Hepatocyte (in vitro differentiated cells): ENCODE data around the gene OAS1. TPM values are rescaled to one million over a fixed set of nuclear protein-coding genes. Genes with fewer than 3 reads are reported as not detected.

ENCODE experiments used
- DNase-seq: peaks from one replicate; pipeline ENCODE4 v3.0.0-alpha.2; 2016; ENCODE audit warnings: low spot score
- H2AFZ ChIP-seq: fragments of 200-600 bp; sonication (generic); 2 replicates; pipeline ENCODE4 v1.6.0; 2016; ENCODE audit warnings: antibody characterized with exemption, mild to moderate bottlenecking
- H3K27ac ChIP-seq: fragments of 200-600 bp; sonication (generic); 2 replicates; pipeline ENCODE4 v1.5.1; 2016; ENCODE audit warnings: mild to moderate bottlenecking
- H3K27me3 ChIP-seq: fragments of 200-600 bp; sonication (generic); 2 replicates; pipeline ENCODE4 v1.6.1; 2016
- H3K36me3 ChIP-seq: fragments of 200-600 bp; sonication (generic); replicated peaks from 2 replicates; pipeline ENCODE4 v1.5.1; 2016; ENCODE audit warnings: low read depth; ENCODE audit not compliant: insufficient read depth
- H3K4me1 ChIP-seq: fragments of 200-600 bp; sonication (generic); 2 replicates; pipeline ENCODE4 v1.5.1; 2016; ENCODE audit warnings: mild to moderate bottlenecking, moderate library complexity; ENCODE audit not compliant: insufficient read depth
- H3K4me2 ChIP-seq: fragments of 200-600 bp; sonication (generic); 2 replicates; pipeline ENCODE4 v1.6.0; 2016
- H3K4me3 ChIP-seq: fragments of 200-600 bp; sonication (generic); 2 replicates; pipeline ENCODE4 v1.5.1; 2016; ENCODE audit warnings: mild to moderate bottlenecking
- H3K79me2 ChIP-seq: fragments of 200-600 bp; sonication (generic); 2 replicates; pipeline ENCODE4 v1.6.0; 2017; ENCODE audit warnings: mild to moderate bottlenecking
- H3K9me2 ChIP-seq: fragments of 200-600 bp; sonication (generic); replicated peaks from 2 replicates; pipeline ENCODE4 v1.6.0; 2017; ENCODE audit warnings: mild to moderate bottlenecking; ENCODE audit not compliant: insufficient read depth
- H3K9me3 ChIP-seq: fragments of 200-600 bp; sonication (generic); 2 replicates; pipeline ENCODE4 v1.5.1; 2016; ENCODE audit warnings: low read depth, mild to moderate bottlenecking
- H4K20me1 ChIP-seq: fragments of 200-600 bp; sonication (generic); 2 replicates; pipeline ENCODE4 v1.6.0; 2016; ENCODE audit warnings: mild to moderate bottlenecking; ENCODE audit not compliant: insufficient read depth, poor library complexity, severe bottlenecking
- EZH2 ChIP-seq: fragments of 200-600 bp; sonication (generic); IDR thresholded peaks from 2 replicates; pipeline ENCODE4 v1.6.1; 2016; ENCODE audit warnings: antibody characterized with exemption, mild to moderate bottlenecking, borderline replicate concordance
- EZH2phosphoT487 ChIP-seq: fragments of 200-600 bp; sonication (generic); IDR thresholded peaks from one replicate; pipeline ENCODE4 v1.6.1; 2018; ENCODE audit warnings: antibody characterized with exemption, mild to moderate bottlenecking, low read depth, moderate library complexity; ENCODE audit not compliant: unreplicated experiment, severe bottlenecking
- WGBS: methylation state at CpG from one replicate; pipeline ENCODE4 v1.1.6; 2016; ENCODE audit warnings: low lambda C conversion rate; ENCODE audit errors: missing lambda C conversion rate; 5-methylcytosine and 5-hydroxymethylcytosine counted together
- polyA plus RNA-seq: library from polyadenylated mRNA; unstranded; fragments of >200 nt; fragmentation: Nextera tagmentation; extraction: Ambion mirVana; gene quantifications from 2 replicates; pipeline ENCODE4 v1.2.1, GENCODE V29; 2016
- total RNA-seq: library from RNA; depleted of rRNA; stranded (reverse); fragments of >200 nt; gene quantifications from 2 replicates; pipeline ENCODE4 v1.2.3, GENCODE V29; 2014
- TF ChIP-seq, protein P1 (sequence below): fragments of 200-600 bp; sonication (generic); IDR thresholded peaks from 2 replicates; pipeline ENCODE4 v1.5.1; 2016; ENCODE audit warnings: antibody characterized with exemption, mild to moderate bottlenecking; ENCODE audit not compliant: poor library complexity

Gene OAS1
- total and polyA plus RNA-seq, 2 experiments from 2014 or later, result 18.6 to 25.0 TPM

GRCh38 chr12:112939761-112940381 lies 33.1 kb downstream of the OAS1 start:
- Histone ChIP-seq H3K27ac (no peak overlapping the region), H3K4me3 (no peak overlapping the region), H2AFZ (no peak overlapping the region), H3K36me3 (no peaks in the 10 kb centered on the region), H3K79me2 (no peaks in the 10 kb centered on the region), H3K4me2 (peak overlapping the region; percentile 92), H3K4me1 (no peaks in the 10 kb centered on the region), H4K20me1 (no peaks in the 10 kb centered on the region), H3K9me3 (no peaks in the 10 kb centered on the region), H3K27me3 (no peaks in the 10 kb centered on the region), H3K9me2 (no peaks in the 10 kb centered on the region)
- WGBS, result 67% methylated on average over 7 of the region's 7 CpGs
- no peak for DNase-seq
- TF ChIP-seq, protein P1, sequence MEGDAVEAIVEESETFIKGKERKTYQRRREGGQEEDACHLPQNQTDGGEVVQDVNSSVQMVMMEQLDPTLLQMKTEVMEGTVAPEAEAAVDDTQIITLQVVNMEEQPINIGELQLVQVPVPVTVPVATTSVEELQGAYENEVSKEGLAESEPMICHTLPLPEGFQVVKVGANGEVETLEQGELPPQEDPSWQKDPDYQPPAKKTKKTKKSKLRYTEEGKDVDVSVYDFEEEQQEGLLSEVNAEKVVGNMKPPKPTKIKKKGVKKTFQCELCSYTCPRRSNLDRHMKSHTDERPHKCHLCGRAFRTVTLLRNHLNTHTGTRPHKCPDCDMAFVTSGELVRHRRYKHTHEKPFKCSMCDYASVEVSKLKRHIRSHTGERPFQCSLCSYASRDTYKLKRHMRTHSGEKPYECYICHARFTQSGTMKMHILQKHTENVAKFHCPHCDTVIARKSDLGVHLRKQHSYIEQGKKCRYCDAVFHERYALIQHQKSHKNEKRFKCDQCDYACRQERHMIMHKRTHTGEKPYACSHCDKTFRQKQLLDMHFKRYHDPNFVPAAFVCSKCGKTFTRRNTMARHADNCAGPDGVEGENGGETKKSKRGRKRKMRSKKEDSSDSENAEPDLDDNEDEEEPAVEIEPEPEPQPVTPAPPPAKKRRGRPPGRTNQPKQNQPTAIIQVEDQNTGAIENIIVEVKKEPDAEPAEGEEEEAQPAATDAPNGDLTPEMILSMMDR, result no peak
- no peak for TF ChIP-seq EZH2
- TF ChIP-seq EZH2phosphoT487, result no peak

GRCh38 chr12:112941528-112942335 lies 35.0 kb downstream of the OAS1 start:
- Histone ChIP-seq H3K36me3 (no peaks in the 10 kb centered on the region), H3K9me3 (no peaks in the 10 kb centered on the region), H3K4me2 (no peak overlapping the region), H3K9me2 (no peaks in the 10 kb centered on the region), H3K4me3 (no peak overlapping the region), H3K4me1 (no peaks in the 10 kb centered on the region), H3K27me3 (no peaks in the 10 kb centered on the region), H3K27ac (no peak overlapping the region), H3K79me2 (no peaks in the 10 kb centered on the region), H4K20me1 (no peaks in the 10 kb centered on the region), H2AFZ (no peak overlapping the region)
- TF ChIP-seq, protein P1, result no peak
- no peak for TF ChIP-seq EZH2phosphoT487
- TF ChIP-seq EZH2, result no peak
- DNase-seq, result no peak
- 90% methylated on average over 16 of the region's 16 CpGs for WGBS

- H3K9me3 ChIP-seq, result no peaks in the 10 kb centered on the region
- H3K4me1 ChIP-seq, result no peaks in the 10 kb centered on the region
- no peak overlapping the region for H3K4me3 ChIP-seq
- no peak for DNase-seq
- no peaks in the 10 kb centered on the region for H3K9me2 ChIP-seq
- 95% methylated on average over 1 of the region's 1 CpG for WGBS
- H2AFZ ChIP-seq, result no peak overlapping the region
- TF ChIP-seq EZH2phosphoT487, result no peak
- TF ChIP-seq, protein P1, result no peak
- H3K4me2 ChIP-seq, result no peak overlapping the region
- no peaks in the 10 kb centered on the region for H3K79me2 ChIP-seq
- no peaks in the 10 kb centered on the region for H3K36me3 ChIP-seq
- no peaks in the 10 kb centered on the region for H4K20me1 ChIP-seq
- H3K27ac ChIP-seq, result no peak overlapping the region
- no peaks in the 10 kb centered on the region for H3K27me3 ChIP-seq
Observed at GRCh38 chr12:112942572-112942971, 35.8 kb downstream of the OAS1 start.
